NCI-H446 (cell line): ENCODE measurements around the gene NME8.

Experiments
- DNase-seq, 2 experiments: peaks; one replicate each; lab custom pipeline; 2025; lab: John Stamatoyannopoulos, UW

Gene NME8

DNA sequence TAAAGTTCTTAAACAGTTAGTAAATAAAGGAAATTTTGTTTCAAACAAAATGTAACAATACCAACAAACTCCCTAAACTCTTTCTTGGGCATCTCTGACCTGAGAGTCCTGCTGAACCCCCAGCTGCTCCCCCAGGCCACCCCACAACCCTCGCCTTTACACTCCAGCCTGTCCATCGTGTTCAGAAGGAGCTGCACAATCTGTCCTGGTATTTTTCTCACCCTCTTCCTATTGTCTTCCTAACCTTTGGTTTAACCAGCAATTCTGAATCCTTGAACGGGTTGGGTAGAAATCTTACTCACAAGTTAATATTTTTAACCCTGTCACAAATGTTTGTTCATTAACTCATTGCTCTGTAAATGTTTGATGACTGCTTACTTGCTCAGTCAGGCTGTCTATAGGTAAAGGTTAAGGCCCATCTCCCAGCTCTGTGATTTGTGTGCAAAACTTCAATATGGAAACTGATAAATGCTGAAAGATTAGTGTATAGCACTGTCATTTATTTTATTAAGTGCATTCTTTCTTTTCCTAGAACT is 51.4 kb downstream of the NME8 start:
- DNase-seq = no peak

DNA sequence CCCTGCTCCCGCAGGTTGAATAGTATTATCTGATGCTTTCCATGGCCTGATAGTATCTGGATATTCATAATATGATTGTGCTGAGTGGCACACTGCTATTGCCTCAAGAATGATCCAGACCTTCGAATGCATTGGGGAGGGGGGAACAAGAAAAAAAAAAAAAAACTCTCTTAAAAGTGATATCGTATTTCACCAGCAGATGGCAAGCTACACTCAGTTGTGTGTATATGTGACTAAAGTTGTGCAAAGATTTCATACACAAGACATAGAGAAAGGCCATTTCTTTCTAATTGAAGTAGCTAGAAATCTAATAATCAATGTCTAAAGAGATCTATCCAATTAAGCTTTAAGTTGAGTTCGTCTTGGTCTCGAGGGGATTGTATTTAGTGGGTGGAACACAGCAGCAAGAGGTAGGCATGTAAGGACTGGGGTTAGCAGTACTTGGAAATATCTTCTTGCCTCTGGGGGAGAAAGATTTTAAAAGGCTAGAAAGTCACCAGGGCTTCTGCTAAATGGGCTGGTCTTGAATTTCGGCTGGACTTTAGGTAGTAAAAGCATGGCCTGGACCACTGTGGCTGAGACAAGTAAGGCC is 52.9 kb downstream of the NME8 start:
- peak; percentile 47 to 62 for DNase-seq

DNA sequence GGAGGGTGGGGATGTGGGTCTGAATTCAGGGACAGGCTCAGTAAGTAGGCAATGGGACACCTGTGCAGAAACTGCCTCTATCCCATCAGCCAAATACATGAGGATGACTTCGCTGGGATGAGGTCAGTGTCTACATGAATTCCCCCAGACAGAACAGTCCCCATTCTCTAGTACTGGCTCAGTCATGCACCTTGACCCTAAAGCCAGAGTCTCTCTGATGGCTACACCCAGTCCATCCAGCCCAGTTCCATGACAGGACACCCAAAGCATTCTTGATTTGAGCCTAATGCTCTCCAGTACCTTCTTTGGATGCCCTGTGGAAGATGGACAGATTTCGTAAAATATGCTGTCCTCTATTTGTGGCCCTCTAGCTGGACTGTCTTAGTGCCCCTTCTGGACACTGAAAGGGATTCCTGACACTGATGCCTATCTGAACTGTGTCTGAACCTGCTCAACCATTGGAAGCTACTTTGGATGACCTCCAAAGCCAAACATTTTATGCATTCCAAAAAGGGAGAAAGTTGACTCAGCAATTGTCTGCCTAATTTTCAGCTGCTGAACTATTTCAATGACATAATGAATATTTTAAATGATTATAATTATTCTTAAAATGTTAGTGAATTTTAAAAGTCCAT is 53.6 kb downstream of the NME8 start:
- DNase-seq = peak; percentile 6 to 37

DNA sequence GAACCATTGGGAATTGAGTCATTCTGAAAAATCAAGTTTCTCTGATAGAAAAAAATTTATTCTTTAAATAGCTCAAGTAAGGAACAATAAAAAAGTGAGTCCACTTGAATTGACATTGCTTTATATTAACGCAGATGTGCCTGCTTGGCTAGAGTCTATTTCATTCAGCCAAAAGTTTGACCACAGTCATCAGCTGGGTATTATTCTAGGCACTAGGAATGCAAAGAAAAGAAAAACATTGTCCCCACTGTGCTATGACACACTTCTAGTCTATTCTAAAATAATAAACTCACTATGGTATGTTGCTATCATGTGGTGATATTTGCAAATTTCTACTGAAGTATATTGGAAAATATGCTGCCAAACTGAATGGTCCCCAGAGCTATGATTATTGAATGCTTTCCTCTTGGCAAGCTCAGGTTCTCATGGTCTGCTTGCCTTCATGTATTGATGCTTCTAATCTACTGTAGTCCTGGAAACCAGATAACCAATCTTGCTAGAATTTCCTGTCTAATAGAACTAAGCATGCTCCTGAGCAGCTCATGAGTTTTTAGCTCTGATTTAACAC is 59.9 kb downstream of the NME8 start:
- DNase-seq = no peak

DNA sequence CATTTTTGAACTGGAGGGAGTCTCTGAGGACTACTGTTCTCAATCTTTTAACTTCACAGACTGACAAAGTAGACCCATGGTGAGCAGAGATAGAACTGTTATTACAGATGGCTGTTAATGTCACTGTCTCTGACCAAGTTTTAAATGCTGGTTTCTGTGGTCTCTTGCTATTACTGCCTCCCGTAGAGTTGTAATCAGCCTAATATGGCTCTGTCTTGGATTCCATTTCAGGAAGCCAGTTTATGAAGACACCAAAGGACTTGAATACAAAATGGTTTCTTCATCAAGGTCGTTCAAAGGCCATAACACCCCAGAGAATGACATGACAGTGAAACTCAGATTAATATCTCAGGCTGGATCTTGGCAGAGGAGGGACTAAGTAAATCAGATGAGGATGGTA is 64.4 kb downstream of the NME8 start:
- no peak for DNase-seq

DNA sequence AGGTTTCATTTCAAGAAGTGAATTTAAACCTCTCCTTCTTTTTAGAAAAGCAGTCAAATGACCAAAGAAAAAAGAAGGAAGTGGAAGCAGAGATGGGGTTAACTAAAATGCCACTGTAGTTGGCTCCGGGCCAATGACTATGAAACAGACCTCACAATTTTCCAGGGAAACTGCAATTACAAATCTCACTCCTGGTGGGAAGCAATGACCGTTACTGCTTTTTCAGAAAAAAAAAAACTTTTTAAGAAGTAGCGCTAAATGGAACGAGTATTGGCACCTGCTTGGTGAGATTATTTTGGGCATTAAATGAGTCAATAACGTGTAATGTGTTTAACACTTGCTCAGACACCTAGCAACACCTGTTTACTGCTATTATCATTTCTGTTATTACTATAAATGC is 67.0 kb downstream of the NME8 start:
- peak in 1 of 2 experiments; percentile 14 for DNase-seq

DNA sequence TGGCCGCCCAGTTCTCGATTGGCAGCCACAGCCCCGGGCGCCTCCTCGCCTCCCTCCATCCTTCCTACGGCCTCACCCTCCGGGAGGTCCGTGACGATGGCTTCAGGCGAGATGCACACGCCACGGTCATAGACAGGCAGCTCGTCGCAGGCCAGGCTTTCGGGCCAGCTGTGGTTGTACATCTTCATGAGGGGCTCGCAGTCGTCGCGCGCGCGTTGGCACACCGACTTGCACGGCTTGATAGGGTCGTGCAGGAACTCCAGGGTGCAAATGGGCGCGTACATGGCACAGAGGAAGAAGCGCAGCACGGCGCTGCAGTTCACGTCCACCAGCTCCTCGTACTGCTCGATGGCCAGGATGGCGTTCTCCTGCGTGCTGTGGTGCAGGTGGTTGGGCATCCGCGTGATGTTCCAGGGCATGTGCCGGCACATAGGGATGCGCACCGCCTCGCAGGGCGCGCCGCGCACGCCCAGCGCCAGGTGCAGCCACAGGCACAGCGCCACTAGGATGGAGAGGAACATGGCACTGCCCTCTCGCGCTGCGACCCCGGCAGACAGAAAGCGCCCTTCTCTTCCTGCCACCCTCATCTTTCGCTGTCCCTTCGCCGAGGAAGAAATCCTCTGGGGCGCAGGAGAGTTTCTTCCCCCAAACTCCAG is 67.7 kb downstream of the NME8 start:
- DNase-seq = peak in 1 of 2 experiments; percentile 39

DNA sequence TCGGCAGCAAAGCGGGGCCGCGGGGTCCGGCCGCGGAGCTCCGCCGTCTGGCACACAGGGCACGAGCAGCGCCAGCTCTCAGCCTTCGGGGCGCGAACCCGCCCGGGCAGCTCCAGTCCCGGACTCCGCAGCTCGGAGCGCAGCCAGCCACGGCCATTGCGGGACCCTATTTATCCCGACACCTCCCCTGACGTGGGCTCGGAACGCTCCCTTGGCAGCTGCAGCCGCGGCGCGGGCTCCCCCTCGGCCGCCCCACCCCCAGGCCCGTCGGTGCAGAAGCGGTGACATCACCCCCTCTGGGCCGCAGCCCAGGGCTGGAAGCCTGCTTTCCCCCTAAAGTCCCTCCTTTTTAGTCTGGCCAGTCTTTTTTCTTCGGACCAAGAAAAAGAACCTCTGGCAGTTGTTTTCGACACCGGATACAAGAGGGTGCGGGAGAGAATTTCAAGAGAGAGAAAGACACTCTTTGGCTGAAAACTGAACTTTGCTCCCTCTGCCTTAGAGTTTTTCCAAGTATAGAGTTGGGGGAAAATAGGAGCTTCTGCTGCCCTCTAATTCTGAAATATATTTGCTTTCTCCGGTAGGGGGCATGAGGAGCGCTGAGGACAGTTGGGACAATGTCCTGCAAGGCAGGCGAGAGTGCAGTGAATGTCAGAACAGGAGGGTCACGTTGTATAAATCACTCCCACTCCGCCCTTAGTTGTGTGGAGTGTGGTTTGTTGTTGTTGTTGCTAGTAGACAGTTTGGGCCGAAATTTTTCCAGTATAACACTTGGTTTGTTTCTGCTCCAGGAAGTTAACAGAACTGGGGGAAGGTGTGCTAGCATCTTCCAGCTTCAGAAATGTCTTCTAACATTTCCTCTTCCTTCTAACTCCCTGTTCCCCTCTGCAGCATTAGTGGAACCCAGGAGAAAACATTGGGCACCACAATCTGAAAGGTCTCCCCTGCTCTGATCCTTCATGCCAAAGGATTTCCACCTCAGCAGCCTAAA is 68.6 kb downstream of the NME8 start, which contains the start of gene SFRP4:
Gene SFRP4, minus strand, starts transcription at position 145 of the 988 bp plus-strand sequence. CDS start 280 bp downstream, outside the sequence.
- DNase-seq = peak; percentile 78

DNA sequence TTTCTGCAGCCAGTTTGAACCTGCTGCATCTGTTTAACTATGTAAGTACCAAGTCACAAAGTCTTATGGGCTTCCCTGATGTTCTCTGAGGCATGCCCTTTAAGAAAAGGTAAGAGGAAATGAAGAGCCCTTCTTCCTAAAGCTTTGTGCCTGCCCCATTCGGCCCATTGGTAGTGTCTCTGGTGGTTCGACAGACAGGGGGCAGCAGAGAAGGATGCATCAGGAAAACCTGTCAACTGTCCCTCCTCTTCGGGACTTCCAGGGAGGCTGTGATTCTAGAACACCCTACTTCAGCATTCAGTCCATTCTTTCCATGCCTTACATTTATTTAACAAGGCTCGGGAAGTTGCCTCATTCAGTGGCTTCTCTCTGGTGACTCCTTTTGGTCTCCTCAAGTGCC is 70.1 kb downstream of the NME8 start:
- no peak for DNase-seq

DNA sequence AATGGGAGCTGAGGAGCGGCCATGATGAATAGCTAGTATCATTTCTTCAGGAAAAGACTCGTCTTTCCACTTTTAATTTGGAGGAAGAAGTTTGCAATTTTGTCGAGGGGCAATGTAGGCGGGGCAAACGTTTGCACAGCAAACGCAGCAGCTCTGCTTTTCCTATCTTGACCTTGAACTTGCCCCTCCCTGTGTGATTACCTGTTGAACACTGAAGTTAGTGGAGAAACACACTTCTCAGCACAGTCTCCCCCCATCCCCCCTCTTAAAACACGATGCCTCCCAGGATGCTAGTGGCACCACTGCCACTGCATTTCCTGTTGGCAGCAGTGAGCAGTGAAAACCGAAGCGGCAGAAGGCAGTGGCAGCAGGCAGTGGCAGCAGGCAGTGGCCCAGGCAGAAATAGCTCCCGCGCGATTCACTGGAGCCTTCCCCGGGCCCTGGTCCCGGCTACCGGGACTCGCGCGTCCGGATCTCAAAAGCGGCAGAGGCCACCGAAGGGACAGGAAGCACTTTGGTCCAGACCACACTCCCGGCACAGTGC is 72.0 kb downstream of the NME8 start, which contains the start of gene EPDR1:
Gene EPDR1, plus strand, starts transcription at position 336 of the 544 bp plus-strand sequence. CDS start 300 bp downstream, outside the sequence.
- peak; percentile 52 to 81 for DNase-seq

DNA sequence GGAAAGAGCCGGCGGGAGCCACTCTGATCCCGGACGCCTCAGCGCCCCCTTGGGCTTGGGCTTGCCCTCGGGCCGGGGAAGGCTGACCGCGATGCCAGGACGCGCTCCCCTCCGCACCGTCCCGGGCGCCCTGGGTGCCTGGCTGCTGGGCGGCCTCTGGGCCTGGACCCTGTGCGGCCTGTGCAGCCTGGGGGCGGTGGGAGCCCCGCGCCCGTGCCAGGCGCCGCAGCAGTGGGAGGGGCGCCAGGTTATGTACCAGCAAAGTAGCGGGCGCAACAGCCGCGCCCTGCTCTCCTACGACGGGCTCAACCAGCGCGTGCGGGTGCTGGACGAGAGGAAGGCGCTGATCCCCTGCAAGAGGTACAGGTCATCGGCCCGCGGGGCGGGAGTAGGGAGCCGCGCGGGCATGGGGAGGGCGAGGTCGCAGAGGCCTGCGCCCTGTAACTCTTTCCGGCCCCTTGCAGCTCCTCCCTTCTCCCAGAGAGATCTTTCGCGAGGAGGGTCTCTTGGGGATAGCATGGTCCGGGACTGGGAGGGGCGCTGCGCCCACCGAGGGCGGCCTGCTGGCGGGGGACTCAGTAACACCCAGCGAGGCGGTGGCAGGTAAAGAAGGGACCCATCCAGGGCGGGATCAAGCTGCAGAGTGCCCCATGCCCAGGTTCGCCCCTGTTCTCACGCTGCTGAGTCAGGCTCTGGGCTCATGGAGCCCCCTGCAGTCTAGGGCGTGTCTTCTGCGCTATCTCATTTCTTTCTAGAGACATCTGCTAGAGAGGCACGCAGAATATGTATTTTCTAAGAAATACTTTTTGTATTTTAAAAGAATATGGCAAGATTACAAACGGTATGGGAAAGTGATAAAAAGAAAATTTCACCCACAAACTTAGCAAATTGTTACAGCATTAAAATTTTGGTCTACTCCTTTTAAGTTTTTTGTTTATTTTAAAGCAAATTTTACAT is 72.7 kb downstream of the NME8 start:
- DNase-seq = peak in 1 of 2 experiments; percentile 56

DNA sequence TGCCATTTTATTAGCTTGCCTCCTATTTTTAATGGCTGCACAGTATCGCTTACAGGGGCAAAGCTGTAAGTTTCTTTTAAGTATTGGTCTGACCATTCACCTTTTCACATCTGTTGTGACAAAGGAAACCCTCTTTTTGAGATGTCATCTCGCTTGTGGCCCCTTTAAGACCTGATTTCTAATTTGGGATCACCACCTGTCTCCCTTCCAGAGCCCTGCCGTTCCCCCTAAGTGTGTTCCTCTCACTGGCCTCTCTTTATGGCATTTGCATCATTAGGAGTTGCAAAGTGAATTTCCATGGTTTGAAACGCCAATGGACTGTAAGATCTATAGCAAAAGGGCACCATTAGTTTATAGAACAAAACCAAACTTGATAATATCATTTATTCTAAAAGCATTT is 73.5 kb downstream of the NME8 start:
- DNase-seq = no peak

DNA sequence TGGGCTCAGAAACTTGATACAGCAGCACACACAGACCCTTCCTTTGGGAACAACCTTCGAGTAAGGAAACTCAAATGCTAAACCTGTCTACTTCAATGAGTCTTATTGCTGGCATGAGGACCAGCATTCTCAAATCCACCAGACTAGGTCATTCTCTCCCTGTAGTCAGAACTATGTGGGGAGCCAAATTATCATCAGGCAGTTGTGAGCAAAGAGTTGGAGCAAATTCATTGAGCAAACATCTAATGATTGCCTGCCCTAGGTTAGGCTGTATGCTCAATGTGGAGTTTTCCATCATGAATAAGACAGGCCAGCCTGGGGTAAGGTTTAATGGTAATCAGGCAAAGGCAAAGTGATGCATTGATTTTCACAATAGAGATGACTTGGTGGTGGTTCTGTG is 75.6 kb downstream of the NME8 start:
- no peak for DNase-seq

DNA sequence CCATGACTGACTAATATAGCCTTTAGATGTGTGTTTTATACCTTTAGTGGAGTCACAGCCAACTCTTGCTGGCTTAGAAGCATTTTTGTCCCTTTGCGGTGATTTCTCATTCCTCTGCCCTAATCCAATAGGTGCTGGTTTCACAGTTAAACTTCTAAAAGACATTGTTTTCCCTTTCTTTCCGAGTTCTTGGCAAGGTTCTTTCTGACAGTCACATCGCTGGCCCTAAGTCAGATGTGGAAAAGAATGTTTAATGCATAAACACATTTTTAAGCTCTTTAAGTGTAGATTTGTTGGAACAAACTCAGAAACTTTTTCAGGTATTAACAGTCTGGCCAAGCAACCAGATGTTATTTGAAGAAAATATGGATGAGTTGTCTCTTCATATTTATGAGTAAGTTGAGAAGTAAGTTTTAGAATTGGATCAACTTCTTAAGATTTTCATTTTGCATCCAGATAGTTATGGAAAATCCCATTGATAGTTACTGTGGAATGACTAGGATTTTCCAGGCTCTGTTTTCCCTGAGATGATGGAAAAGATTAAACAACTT is 76.2 kb downstream of the NME8 start:
- DNase-seq = no peak

DNA sequence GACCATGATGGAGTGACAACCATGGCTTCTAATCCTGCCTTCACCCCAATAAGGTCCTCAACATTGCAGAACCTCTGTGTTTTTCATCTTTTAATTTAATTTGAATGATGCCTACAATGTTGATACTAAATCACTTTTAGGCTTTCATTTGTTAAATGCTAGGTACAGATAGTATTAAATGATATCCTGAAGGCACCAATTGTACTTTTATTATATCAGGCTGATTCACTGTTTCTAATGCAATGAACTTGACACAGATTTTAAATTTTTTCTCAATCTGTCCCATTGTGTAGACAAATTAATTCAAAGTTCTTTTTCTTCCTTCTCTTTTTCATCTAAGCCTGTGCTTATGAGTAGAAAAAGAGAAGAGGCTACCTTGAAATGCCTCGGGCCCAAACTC is 77.2 kb downstream of the NME8 start:
- DNase-seq = no peak

DNA sequence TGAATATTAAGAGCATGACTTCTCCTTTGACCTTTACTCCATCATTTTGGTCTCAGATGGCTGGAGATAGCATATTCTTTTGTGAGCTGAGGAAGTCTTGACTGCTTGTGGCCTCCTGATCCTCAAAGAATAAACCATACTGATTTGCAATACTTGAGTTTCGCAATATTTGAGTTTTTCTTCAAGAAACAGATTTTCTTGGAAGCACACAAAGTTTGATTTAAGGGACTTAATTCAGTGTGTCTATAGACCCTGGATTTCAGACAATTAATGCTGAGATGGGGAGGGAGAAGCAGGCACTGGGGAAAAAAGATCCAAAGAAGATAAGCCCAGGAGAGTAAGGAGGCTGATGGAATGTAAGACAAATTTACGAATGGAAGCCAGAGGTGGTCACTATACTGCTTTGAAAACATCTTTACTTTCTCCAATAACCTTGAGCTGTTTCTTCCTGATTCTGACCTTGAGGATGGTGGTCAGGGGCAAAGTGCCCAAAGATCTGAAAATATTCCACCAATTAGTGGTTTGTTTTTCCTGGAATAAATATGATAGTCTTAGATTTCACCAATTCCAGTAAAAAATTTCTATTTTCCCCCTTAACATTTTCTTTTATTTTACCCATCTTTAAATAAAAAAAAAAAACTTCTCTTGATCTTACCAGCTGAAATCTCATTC is 79.5 kb downstream of the NME8 start:
- DNase-seq = no peak

DNA sequence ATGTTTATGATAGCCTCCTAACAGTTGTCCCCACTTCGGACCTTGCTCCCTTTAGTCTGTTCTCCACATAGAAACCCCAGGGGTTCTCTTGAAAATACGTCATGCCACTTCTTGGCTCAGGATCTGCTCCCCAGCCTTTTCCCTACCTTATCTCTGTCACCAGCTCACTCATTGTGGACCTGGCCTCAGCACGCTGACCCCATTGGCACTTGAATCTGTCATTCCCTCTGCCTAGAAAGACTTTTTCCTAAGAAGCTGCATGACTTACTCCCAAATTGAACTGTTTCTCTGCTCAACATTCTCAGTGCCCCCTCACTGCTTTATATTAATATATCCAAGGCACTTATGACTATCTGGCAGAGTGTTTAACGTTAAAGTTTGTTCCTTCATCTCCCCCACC is 80.5 kb downstream of the NME8 start:
- DNase-seq = no peak

DNA sequence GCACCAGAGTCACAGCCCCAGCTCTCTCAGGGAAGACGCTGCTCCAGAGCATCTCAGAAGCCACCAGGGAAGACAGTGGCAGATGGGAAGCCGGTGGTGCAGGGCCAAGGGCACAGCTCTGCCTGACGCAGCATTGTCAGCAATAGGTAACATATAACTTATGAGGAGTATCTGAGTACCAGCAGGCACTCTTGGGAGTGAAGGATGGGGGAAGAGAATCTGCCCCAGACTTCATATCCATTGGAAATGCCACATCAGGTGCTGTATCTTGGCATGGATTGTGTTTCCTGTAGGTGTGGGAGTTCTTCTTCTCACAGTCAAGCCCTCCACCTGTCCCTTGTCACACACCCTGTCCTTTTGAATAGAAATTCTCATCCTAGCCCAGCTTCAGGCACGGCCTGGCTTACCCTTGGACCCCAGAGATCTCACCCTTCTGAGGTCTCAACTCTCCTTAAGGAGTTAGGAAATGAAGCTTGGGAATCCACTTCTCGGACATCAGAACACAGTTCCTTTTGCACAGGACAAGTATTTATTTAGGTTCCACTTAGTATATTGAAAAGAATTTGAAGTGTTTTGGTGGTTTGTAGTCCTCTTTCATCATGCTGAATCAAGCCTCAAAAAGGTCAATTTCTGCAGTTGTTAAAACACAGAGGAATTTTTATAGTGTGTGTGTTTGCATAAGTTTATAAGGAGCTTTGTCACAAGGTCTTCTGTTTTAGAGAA is 82.0 kb downstream of the NME8 start:
- no peak for DNase-seq
